NCI-H69 (cell line): ENCODE results near the gene SLC38A7.
A peak's percentile ranks its signal among the peaks of the same experiment; 100 is the strongest.
"Not testable (repeated sequence)": the region's sequence is repeated elsewhere in the genome, so short reads cannot be mapped to it uniquely, and the experiment has no call there.

Experiments
- DNase-seq: peaks from one replicate; lab custom pipeline; 2025; lab: John Stamatoyannopoulos, UW

Gene SLC38A7, protein sequence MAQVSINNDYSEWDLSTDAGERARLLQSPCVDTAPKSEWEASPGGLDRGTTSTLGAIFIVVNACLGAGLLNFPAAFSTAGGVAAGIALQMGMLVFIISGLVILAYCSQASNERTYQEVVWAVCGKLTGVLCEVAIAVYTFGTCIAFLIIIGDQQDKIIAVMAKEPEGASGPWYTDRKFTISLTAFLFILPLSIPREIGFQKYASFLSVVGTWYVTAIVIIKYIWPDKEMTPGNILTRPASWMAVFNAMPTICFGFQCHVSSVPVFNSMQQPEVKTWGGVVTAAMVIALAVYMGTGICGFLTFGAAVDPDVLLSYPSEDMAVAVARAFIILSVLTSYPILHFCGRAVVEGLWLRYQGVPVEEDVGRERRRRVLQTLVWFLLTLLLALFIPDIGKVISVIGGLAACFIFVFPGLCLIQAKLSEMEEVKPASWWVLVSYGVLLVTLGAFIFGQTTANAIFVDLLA

DNA sequence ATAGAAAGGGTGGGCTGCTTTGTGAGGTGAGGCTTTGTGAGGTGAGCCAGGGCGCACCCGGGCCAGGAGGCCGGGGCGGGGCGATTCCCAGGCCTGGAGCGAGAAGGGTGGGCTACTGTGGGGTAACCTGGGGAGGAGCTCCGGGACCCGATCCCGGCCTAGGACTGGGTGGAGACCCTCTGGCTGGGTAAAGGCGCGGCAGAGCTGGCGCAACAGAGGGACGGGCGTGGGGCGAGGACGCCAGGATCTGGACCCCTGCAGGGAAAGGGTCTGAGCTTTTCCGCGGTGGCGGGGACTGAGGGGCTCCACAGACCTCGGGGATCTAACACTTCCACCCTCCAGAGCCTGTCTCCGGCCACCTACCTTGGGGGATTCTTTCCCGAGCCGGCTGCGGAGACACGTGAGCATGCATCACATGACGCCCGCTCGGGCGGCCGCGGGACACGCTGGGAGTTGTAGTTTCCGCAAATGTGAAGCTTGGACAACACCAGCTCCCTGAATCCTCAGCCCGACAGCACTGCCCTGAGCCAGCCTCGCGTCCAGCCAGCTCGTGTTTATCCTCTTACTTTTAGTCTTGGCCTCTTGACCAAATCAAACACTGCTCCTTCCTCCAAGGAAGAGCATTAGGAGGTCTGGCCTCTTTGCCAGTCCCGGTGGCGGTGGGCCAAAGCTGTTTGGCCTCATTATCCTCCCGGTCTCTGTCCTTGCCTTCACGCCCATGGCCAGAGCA lies at the start of gene SLC38A7:
Gene SLC38A7, minus strand, starts transcription at position 417 of the 730 bp plus-strand sequence. CDS start 4,644 bp downstream, outside the sequence.
- DNase-seq, result peak; percentile 77

DNA sequence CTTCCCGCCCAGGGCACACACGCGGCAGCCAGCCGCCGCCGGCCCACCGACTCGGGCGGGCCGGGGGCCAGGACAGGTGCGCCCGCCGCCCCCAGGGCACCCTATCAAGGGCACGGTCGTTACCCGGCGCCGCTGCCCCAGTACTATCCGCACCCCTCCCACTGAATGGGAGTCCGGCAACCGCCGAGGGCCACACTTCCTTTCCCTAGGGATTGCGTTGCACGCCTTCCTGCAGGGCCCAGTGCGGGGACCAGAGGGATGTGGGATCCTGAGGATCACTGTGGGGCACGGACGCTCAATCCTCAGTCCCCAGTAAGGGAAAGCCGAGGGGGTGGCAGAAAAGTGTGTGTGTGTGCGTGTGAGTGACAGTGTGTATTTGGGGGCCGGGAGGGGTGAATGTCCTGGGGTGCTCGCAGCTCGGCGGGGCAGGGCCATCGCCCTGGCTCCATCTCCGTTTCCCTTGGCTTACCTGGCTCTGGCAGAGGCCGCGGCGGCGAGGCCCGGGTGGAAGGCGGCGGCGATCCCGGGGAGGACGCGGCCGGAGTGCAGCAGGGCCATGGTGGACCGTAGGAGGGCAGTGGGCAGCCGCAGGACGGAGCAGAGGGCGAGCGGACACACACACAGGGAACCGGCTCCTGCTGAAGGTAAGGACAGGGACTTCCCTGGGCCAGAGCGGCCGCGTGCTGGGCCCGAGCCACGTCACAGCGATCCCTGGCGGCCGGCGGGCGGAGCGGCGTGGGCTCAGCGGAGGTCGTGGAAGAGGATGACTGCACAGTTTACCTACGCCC lies 49.3 kb upstream of the SLC38A7 start, which contains the start of gene GOT2:
Gene GOT2, minus strand, starts transcription at position 646 of the 788 bp plus-strand sequence. Its CDS starts 88 bp downstream, at position 558.
- peak; percentile 85 for DNase-seq

DNA sequence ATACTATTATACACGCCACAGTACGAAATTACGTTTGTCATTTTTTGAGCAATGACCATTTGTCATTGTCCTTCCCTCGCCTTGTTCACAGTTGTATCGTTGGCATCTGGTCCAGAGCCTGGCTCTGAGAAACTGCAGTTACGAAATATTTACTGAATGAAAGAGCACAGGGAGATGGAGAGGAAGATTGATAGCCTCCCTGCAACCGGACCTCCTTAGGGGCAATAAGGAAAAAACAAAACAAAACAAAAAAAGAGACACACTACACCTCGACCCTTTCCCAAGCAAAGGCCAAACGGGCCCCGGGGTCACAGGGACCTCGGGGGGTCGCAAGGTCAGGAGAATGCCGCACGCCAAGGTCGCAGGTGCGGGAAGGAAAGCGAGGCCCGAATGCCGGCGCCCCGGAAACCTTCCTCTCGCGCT lies 48.7 kb upstream of the SLC38A7 start:
- no peak for DNase-seq

DNA sequence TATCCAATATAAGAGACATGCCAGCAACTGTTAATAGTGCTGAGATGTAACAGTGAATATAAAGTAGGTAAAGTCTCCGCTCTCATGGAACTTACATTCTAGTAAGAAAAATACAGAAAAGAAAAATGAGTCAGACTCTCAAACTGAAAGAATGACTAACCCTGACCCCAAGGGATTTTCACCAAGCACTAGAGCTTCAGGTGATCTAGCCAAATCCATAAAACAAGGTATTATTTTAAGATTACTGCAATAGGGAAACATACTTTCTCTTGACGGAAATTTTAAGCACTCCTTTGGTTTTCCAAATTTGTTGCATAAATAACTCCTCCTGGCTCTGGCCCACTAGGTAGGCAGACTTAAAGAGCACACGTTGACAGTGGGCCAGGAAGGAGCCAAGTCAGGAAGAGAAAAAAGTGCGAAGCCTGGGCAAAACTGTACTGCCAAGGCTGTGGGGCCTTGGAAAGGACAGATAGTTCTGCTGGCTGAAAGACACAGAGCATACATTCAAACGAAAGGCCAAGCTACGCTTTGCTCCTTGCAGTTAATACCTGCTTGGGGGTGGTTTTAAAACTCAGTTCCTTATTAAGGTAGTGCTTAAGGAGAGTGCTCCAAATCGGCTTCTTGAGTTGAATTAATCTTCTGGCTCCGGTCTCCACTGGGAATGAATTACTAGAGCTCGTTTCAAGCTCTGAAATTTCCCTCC lies 48.1 kb upstream of the SLC38A7 start:
- peak; percentile 1 for DNase-seq

DNA sequence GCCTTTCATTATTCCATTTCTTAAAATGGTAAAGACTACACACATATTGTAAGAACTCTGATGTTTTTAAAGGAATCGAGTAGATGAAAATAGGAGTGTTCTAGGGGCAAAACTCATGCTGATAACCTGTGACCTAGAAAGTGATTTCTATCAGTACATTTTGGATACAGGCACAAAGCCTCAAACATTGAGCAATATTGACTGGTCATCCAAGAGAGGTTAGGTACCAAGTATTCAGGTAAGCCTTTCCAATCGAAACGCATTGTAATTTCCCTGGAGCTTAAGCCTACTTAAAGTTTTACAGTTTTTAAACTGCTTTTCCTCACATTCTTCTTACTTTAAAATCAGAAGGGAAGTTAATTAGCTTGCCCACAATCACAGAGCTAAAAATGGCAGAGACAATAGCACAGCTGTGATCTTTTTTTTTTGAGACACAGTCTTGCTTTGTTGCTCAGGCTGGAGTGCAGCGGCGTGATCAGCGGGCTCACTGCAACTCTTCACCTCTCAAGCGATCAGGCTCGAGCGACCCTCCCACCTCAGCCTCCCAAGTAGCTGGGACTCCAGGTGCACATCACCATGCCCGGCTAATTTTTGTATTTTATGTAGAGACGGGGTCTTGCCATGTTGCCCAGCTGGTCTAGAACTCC lies 46.3 kb upstream of the SLC38A7 start:
- no peak for DNase-seq

DNA sequence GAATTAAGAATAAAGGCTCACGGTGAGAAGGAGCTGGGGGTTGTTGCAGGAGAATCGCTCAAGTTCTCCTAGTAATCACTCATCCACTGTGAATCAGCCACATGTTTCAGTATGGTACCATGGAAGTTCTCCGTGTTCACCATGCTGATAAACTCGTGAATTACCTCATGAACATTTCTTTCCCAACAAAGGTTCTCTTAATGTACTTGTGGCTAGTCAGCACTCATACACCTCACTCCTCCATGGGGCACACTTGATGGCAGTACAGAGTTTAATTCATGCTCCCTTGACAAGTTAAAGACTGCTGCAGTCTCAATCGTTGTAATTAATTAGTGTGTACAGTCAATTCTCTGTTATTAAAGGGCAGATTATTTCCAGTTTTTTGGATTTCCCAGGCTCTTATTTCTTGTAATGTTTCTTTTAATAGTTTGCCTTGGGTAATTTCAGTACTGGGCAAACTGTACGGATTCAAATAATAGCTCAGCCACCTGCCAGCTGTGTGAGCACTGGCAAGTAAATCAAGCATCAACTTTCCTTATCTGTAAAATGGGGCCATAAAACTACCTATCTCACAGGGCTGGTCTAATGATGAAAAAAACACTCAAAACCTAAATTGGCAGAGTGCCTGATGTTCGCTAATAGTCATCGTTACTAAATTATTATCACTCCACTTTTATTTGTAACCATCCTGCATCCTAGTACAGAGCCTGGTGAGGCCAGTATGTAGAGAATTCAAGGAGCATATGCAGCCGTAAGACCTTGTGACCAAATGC lies 43.4 kb upstream of the SLC38A7 start:
- DNase-seq, result no peak

DNA sequence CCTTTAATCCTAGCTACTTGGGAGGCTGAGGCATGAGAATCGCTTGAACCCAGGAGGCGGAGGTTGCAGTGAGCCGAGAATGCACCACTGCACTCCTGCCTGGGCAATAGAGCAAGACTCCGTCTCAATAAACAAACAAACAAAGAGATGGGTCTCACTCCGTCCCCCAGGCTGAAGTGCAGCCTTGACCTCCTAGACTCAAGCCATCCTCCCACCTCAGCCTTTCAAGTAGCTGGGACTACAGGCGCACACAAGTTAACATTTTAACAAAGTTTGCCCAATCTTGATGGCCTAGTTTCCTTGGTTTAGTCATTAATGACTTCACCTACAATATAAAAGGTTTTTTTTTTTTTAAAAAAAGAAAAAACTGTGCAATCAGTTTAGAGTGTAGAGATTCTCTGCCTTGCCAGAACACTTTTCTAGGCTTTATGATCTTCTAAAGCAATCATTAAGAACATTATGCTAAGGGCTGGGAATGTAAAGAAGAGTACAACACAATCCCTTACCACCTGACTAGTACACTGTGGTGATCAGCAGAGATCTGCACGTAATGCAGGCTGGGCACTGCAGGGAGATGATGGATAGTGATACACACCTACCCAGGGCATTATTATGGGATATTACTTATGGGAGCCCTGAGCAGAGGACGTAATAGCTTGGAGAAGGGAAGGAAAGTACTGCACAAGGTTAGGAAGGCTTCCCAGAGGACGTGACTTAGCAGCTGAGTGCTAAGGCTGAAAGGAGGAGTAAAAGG lies 42.6 kb upstream of the SLC38A7 start:
- DNase-seq, result no peak

DNA sequence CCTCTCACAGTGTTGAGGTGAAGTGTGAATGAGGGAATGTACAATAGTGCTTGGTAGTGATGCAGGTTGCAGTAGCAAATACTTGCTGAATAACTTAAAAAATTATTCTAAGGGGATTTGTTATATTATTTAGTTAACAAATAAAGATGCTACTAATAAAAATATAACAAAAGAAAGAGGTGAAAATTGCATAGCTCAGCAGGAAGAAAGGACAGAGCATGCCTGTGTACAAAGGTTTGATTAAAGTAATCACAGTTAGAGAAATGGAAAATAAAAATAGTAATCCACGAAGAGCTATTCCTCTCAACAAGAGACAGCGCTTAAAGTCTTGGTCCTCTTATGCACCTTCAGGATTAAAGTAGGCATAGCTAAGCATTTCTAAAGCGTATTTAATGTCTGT lies 38.5 kb upstream of the SLC38A7 start:
- no peak for DNase-seq

DNA sequence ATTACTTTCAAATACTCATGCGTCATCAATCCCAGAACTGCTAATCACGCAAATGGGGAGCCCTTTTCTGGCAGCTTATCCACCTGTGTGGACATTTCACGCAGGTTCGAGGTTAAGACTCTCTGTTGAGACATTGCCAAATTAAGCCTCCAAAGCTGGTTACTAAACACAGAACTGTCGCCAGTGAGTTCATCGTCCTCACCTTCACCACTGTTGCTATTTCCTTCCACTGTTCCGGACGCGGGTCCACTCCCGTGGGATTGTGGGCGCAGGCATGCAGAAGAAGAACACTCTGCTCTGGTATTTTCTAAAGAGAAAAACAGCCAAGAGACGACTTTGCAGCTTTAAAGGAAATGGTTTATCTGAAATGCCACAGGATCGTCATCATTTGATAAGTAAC lies 33.4 kb upstream of the SLC38A7 start:
- no peak for DNase-seq

DNA sequence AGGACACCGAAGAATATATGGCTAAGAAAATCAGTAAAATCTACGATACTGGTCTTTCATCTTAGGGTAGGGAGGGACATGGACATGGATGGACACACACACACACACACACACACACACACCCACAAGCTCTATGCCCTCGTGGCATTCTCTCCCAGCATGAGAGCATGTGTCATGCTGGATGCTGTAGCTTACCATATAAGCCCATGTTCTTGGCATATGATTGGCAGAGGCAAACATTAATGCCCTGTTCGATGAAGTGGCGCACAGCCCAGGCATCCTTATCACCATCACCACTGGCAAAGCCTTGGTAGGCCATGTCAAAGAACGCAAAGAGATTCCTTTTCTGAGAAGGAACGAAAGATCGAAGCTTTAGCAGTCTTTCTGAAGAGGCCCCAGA lies 31.9 kb upstream of the SLC38A7 start:
- no peak for DNase-seq

DNA sequence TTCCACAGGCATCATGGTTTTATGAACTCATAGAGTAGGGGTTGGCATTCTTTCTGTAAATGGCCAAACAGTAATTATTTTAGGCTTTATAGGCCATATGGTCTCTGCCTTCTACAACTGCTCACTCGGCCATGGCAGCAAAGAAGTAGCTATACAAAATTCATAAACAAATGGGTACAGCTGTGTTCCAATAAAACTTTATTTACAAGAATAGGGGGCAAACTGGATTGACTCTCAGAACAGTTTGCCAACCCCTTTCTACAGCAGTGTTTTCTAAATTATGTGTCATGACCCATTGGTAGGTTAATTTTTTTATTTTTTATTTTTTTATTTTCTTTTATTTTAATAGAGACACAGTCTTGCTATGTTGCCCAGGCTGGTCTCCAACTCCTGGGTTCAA lies 29.2 kb upstream of the SLC38A7 start:
- no peak for DNase-seq

DNA sequence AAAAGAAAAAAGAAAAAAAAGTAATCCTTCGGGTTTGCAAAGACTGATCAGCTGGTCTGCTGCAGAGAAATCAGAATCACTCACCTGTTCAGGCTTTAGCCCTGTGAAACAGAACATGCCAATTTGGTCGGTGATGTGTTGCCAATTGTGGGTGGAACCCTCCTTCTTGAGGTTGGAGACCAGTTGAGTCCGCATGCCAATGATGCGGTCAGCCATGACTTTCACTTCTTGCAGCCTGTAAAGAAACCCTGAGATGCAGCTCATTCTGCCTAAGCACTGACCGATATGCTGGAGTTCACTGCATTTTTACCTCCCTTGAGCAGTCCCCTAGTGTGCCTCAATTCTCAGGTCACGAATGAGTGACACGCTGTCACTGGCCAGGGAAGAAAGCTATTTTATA lies 24.8 kb upstream of the SLC38A7 start:
- no peak for DNase-seq

DNA sequence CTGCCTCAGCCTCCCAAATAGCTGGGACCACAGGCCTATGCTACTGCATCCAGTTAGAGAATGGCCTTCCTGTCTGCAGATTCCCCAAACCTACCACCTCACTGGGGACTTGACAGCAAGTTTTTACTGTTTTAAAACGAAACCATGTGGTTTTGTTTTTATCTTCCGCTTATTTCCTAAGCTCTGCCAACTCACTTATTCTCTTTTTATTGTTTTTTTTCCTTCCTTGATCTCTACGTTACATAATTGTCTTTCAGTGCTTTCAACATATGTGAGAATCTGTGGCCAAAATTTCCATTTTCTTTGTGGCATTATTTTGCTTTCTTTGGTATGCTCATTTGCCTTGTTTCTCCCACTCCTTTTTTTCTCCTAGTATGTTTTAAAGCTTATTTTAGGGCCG lies 14.6 kb upstream of the SLC38A7 start:
- DNase-seq, result no peak

DNA sequence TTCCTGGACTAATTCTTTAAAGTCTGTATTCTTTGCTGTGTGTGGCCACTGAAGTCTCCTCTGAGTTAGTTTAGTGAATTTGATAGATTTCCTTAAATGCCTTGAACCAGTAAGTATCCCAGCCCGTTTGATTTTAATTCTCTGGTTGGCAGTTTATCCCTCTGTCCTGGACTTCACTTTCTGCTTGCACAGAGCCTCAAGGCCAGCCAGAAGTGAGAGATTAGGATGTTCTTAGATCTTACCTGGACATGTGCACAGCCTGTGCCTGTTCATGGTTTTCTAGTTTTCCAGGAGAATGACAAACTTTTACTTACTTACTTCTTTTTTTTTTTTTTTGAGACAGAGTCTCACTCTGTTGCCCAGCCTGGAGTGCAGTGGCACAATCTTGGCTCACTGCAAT lies 10.8 kb upstream of the SLC38A7 start:
- DNase-seq, result no peak

DNA sequence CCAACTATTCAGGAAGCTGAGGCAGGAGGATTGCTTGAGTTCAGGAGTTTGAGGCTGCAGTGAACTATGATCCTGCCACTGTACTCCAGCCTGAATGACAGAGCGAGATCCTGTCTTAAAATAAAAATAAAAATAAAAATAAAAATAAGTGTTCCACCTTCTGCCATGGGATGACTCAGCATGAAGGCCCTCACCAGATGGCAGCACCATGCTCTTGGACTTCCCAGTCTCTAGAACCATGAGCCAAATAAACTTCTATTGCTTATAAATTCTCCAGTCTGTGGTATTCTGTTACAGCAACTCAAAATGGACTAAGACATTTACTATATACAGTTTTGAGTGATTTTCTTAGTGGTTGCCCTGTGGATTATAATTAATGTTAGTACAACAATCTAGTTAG lies 7.9 kb upstream of the SLC38A7 start:
- no peak for DNase-seq

DNA sequence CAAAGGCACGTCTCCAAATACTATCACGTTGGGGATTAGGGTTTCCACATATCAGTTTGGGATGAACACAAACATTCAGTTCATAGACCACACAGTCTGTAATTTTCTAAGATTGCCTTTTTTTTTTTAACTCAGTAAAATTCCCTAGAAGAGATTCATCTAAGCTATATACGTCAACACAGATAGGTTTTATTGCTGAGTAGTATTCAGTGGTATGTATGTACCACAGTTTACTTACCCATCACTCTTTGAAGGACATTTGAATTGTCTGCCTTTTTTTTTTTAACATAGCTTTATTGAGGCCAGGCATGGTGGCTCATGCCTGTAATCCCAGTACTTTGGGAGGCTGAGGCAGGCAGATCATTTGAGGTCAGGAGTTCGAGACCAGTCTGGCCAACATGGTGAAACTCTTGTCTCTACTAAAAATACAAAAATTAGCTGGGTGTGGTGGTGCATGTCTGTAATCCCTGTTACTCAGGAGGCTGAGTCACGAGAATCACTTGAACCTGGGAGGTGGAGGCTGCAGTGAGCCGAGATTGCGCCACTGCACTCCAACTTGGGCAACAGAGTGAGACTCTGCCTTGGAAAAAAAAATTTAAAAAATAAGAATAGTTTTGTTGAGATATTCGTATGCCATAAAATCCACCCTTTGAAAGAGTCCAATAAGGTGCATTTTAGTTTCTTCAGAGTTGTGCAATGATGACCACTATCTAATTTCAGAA lies 2.6 kb upstream of the SLC38A7 start:
- DNase-seq, result not testable (repeated sequence)

DNA sequence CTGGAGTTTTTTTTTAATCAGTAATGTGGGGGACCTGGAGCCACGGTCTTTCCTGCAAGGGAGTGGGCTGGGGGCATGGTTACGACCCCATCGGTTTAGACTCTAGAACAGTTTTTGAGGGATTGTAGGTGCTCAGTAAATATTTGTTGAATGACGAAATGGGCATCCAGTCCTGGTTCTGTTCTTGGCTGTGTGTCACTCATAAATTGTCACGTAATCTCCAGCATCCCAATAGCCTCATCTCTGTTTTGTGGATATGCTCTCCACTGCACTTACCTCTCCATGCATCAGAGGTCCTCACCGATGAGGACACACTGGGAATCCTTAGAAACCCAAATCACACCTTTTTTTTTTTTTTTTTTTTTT lies 497 bp upstream of the SLC38A7 start:
- no peak for DNase-seq

DNA sequence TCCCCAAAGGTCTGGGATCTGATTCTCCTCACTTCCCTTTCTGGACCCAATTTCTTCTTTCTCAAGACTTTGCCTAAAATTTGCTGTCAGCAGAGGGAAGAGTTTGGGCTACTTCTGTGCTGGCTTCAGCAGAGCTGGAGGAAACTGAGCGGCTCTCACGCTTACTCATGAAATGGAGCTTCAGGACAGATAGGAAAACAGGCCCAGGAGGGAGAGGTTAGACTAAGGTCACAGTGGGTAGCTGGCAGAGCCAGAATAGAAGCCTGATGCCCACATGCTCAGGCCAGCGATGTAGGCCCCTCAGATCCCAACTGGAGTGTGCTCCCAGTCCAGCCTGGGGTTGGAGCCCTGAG lies 593 bp downstream of the SLC38A7 start:
- no peak for DNase-seq

DNA sequence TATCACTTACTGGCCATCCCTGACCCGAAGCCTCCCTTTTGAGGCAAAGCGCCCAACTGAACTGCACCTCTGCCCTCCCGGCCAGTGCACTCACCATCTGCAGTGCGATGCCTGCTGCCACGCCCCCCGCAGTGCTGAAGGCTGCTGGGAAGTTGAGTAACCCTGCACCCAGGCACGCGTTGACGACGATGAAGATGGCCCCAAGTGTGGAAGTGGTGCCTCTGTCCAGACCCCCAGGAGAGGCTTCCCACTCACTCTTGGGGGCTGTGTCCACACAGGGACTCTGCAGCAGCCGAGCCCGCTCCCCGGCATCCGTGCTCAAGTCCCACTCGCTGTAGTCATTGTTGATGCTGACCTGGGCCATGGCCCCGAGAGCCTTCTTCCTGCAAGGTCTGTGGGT lies 4.8 kb downstream of the SLC38A7 start:
- DNase-seq, result no peak
